Fibroblast of lung (primary cell): ENCODE data around the gene SLC20A1.
"Not testable (repeated sequence)": the region's sequence is repeated elsewhere in the genome, so short reads cannot be mapped to it uniquely, and the experiment has no call there.

ENCODE experiments used
- EZH2 ChIP-seq: IDR thresholded peaks from 2 replicates; pipeline ENCODE4 v1.5.1; 2012; ENCODE audit warnings: low read length, control low read depth, mild to moderate bottlenecking; ENCODE audit errors: missing control alignments
- TF ChIP-seq, protein P1 (sequence below), 2 donors: IDR thresholded peaks in 1 of 2; conservative IDR thresholded peaks in 1 of 2; 1 replicate in 1 of 2; 2 replicates in 1 of 2; pipeline ENCODE4 v1.5.1; 2011 to 2012; ENCODE audit warnings: low read length in 2 of 2, control low read depth in 1 of 2, inconsistent platforms in 1 of 2, low read depth in 1 of 2, mild to moderate bottlenecking in 1 of 2

DNA sequence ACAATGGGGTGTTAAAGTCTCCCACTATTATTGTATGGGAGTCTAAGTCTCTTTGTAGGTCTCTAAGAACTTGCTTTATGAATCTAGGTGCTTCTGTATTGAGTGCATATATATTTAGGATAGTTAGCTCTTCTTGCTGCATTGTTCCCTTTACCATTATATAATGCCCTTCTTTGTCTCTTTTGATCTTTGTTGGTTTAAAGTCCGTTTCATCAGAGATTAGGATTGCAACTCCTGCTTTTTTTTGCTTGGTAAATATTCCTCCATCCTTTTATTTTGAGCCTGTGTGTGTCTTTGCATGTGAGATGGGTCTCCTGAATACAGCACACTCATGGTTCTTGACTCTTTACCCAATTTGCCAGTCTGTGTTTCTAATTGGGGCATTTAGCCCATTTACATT, 33.5 kb upstream of the SLC20A1 start:
- TF ChIP-seq, protein P1, sequence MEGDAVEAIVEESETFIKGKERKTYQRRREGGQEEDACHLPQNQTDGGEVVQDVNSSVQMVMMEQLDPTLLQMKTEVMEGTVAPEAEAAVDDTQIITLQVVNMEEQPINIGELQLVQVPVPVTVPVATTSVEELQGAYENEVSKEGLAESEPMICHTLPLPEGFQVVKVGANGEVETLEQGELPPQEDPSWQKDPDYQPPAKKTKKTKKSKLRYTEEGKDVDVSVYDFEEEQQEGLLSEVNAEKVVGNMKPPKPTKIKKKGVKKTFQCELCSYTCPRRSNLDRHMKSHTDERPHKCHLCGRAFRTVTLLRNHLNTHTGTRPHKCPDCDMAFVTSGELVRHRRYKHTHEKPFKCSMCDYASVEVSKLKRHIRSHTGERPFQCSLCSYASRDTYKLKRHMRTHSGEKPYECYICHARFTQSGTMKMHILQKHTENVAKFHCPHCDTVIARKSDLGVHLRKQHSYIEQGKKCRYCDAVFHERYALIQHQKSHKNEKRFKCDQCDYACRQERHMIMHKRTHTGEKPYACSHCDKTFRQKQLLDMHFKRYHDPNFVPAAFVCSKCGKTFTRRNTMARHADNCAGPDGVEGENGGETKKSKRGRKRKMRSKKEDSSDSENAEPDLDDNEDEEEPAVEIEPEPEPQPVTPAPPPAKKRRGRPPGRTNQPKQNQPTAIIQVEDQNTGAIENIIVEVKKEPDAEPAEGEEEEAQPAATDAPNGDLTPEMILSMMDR (conservative IDR thresholded peaks at IDR 0.05 in 1 of 2, IDR thresholded peaks at IDR 0.05 in 1 of 2; ENCODE audit: low read depth in 1 of 2, low read length in 2 of 2) = not testable (repeated sequence)
- TF ChIP-seq EZH2 = not testable (repeated sequence)
